Left lung (tissue), 10 donors: ENCODE data around the gene STOX1. TPM values are rescaled to one million over a fixed set of nuclear protein-coding genes. Genes with fewer than 3 reads are reported as not detected.

Experiments
- ATAC-seq: fragments of 200-7000 bp; cut with Tn5 transposase; one replicate; pipeline ENCODE4 v1.9.1; 2020; ENCODE audit warnings: moderate library complexity
- DNase-seq, 4 donors: peaks; one replicate each; pipeline ENCODE4 v3.0.0-alpha.2; 2013 to 2020
- H3K27ac ChIP-seq, 2 donors: fragments of 200-600 bp; sonication (generic) in 1 of 2; one replicate each; pipeline versions ENCODE4 v1.5.0 to v1.8.0; 2020 to 2021
- H3K27me3 ChIP-seq, 2 donors: fragments of 200-600 bp; sonication (generic) in 1 of 2; one replicate each; pipeline versions ENCODE4 v1.5.0 to v1.8.0; 2020 to 2021
- H3K36me3 ChIP-seq, 2 donors: fragments of 200-600 bp; sonication (generic) in 1 of 2; one replicate each; pipeline versions ENCODE4 v1.5.0 to v1.8.0; 2020 to 2021
- H3K4me1 ChIP-seq, 2 donors: fragments of 200-600 bp; one replicate each; pipeline ENCODE4 v1.8.0; 2021
- H3K4me3 ChIP-seq, 2 donors: fragments of 200-600 bp; sonication (generic) in 1 of 2; one replicate each; pipeline versions ENCODE4 v1.5.0 to v1.8.0; 2020 to 2021; ENCODE audit warnings: mild to moderate bottlenecking in 1 of 2
- H3K9me3 ChIP-seq, 2 donors: fragments of 200-600 bp; sonication (generic) in 1 of 2; one replicate each; pipeline versions ENCODE4 v1.5.0 to v1.8.0; 2020 to 2021
- CTCF ChIP-seq, 2 donors: fragments of 200-600 bp; sonication (generic) in 1 of 2; IDR thresholded peaks; one replicate each; pipeline versions ENCODE4 v1.5.0 to v1.8.0; 2021; ENCODE audit warnings: antibody characterized with exemption in 2 of 2
- intact Hi-C, 2 donors: fragments of 100-400 bp; cut with DNase I; formaldehyde crosslinking; loops; one replicate each; pipeline versions ENCODE4 v1.11.2 to v1.14.2; 2022
- polyA plus RNA-seq, 6 donors: library from polyadenylated mRNA; unstranded; fragments of 120-200 nt; gene quantifications; one replicate each; pipeline ENCODE4 v1.2.1, GENCODE V29; 2013; ENCODE audit not compliant: insufficient read length in 6 of 6
- total RNA-seq, 2 donors: library from RNA; stranded (reverse); fragmentation: NEBNext Ultra II Directional; extraction: Animal tissue kit (Norgen Biotek cat#: 25700); gene quantifications; one replicate each; pipeline ENCODE4 v1.2.1, GENCODE V29; 2021
- donor health status: DM: no; HTN: yes; CAD: no.
- donor health status: DM: no; HTN: no; CAD: no.

Gene STOX1
- total and polyA plus RNA-seq, 8 donors = 1.1 to 5.5 (median 3.9) TPM

GRCh38 chr10:68895041-68895440 is 67.7 kb downstream of the STOX1 start:
- Histone ChIP-seq H3K27me3 (no peaks in the 10 kb centered on the region), H3K36me3 (no peaks in the 10 kb centered on the region), H3K9me3 (no peaks in the 10 kb centered on the region), H3K27ac (no peak overlapping the region), H3K4me3 (no peak overlapping the region), H3K4me1 (peaks cover 0 to 3% of the 10 kb centered on the region in 2 donors)
- no peak for DNase-seq
- ATAC-seq = no peak
- no peak for TF ChIP-seq CTCF (IDR thresholded peaks at IDR 0.05)
- intact Hi-C loops = loop anchor here in 1 of 2 donors (10.0 kb wide), 1 partner anchor 100 kb away; no protein-coding TSS in a partner anchor

GRCh38 chr10:68897336-68897741 is 70.0 kb downstream of the STOX1 start:
- H3K9me3 ChIP-seq = no peaks in the 10 kb centered on the region
- no peak for ATAC-seq
- H3K4me3 ChIP-seq = no peak overlapping the region
- peaks cover 4 to 17% of the 10 kb centered on the region in 2 donors for H3K4me1 ChIP-seq
- H3K36me3 ChIP-seq = no peaks in the 10 kb centered on the region
- intact Hi-C loops = loop anchor here in 1 of 2 donors (10.0 kb wide), 1 partner anchor 103 kb away; no protein-coding TSS in a partner anchor
- no peak overlapping the region for H3K27ac ChIP-seq
- no peaks in the 10 kb centered on the region for H3K27me3 ChIP-seq
- DNase-seq = peak in 2 of 4 donors; percentile 61 to 82
- TF ChIP-seq CTCF (IDR thresholded peaks at IDR 0.05) = peak; percentile 18 to 40

- intact Hi-C loops = loop anchor here in 1 of 2 donors (10.0 kb wide), 1 partner anchor 104 kb away; no protein-coding TSS in a partner anchor
- peaks cover 7 to 24% of the 10 kb centered on the region in 2 donors for H3K4me1 ChIP-seq
- ATAC-seq (no peak), DNase-seq (no peak)
- TF ChIP-seq CTCF (IDR thresholded peaks at IDR 0.05) = no peak
- no peaks in the 10 kb centered on the region for H3K9me3 ChIP-seq
- no peaks in the 10 kb centered on the region for H3K27me3 ChIP-seq
- no peak overlapping the region for H3K4me3 ChIP-seq
- H3K27ac ChIP-seq = no peak overlapping the region
- H3K36me3 ChIP-seq = no peaks in the 10 kb centered on the region
Observed at GRCh38 chr10:68899186-68899745, 71.9 kb downstream of the STOX1 start.

GRCh38 chr10:68900427-68901104 is 73.2 kb downstream of the STOX1 start:
- H3K36me3 ChIP-seq = no peaks in the 10 kb centered on the region
- peak overlapping the region; percentile 89 to 96 for H3K4me3 ChIP-seq
- intact Hi-C loops = no loop called here
- ATAC-seq = peak; percentile 71
- peaks cover 7 to 29% of the 10 kb centered on the region in 2 donors for H3K4me1 ChIP-seq
- no peak for TF ChIP-seq CTCF (IDR thresholded peaks at IDR 0.05)
- H3K27me3 ChIP-seq = no peaks in the 10 kb centered on the region
- H3K9me3 ChIP-seq = no peaks in the 10 kb centered on the region
- H3K27ac ChIP-seq = peak overlapping the region; percentile 99
- DNase-seq = peak in 1 of 4 donors; percentile 92
